ENCODE results near the gene IFT27. TPM values are rescaled to one million over a fixed set of nuclear protein-coding genes. Genes with fewer than 3 reads are reported as not detected.

Gene IFT27
- total and polyA plus RNA-seq, 8 donors: 11.7 to 23.8 (median 15.4) TPM

DNA sequence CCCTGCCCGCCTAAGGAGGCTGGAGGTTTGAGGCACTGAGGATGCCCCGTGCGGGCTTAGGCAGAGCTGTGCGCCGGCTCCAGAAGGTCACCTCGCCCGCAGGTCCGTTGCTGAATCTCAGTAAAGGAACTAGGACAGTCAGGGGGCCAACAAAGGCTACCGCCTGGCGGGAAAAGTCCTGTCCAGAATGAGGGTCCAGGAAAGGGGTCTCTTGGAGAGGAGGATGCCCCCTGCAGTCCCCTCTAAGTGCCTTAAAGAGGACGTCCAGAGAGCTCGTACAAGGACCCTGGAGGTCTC is 40.4 kb upstream of the IFT27 start:
- Histone ChIP-seq H3K9me3 (no peaks in the 10 kb centered on the region), H3K27ac (no peak overlapping the region), H3K4me3 (peak overlapping the region in 1 of 4 donors; percentile 29), H3K36me3 (no peaks in the 10 kb centered on the region), H3K4me1 (peaks cover 5 to 13% (median 7%) of the 10 kb centered on the region in 3 donors), H3K27me3 (peaks cover 0 to 22% (median 4%) of the 10 kb centered on the region in 4 donors)
- 4% methylated on average over 12 of the region's 12 CpGs for WGBS, 2 donors
- DNase-seq (no peak), FAIRE-seq (no peak), ATAC-seq (peak in 2 of 4 donors; percentile 40 to 52)
- intact Hi-C loops (cut with DNase I): no loop called here
- TF ChIP-seq, protein P1, sequence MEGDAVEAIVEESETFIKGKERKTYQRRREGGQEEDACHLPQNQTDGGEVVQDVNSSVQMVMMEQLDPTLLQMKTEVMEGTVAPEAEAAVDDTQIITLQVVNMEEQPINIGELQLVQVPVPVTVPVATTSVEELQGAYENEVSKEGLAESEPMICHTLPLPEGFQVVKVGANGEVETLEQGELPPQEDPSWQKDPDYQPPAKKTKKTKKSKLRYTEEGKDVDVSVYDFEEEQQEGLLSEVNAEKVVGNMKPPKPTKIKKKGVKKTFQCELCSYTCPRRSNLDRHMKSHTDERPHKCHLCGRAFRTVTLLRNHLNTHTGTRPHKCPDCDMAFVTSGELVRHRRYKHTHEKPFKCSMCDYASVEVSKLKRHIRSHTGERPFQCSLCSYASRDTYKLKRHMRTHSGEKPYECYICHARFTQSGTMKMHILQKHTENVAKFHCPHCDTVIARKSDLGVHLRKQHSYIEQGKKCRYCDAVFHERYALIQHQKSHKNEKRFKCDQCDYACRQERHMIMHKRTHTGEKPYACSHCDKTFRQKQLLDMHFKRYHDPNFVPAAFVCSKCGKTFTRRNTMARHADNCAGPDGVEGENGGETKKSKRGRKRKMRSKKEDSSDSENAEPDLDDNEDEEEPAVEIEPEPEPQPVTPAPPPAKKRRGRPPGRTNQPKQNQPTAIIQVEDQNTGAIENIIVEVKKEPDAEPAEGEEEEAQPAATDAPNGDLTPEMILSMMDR (IDR thresholded peaks at IDR 0.05): no peak

DNA sequence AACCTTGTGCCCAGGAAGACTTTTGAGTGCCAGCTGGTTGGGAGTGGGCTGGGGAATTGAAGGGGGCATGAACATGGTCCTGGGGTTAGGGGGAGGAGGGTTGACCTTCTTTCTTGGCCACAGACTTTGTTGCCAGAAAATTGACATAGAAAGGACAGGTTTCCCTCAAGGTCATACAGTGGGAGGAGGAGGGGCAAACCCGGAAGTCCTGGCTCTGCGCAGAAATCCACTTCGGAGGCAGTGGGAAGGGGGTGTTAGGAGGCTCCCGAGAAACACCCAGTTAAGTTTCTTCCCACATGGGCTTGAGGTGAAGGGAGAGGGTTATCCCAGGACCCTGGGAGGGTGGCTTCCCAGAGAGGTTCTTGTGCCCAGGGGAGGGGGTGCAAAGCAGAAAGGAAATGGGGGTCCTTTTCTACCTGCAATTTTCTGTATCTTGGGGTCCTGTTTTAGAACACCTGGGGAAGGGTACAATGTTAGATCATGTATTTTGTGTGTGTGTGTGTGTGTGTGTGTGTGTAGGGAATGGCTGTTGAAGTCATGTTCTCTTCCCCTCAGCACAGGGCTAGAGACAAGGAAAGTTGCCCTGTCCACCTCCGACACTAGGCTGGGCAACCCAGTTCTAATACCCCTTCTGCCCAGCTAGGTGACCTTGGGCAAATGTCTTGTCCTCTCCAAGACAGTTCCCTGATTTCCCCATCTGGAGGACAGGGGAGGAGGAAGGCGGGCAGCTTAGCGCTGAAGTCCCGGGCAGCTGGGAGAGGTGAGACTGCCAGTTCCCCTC is 39.8 kb upstream of the IFT27 start:
- Histone ChIP-seq H3K4me3 (no peak overlapping the region), H3K27ac (no peak overlapping the region), H3K36me3 (no peaks in the 10 kb centered on the region), H3K27me3 (peaks cover 0 to 22% (median 4%) of the 10 kb centered on the region in 4 donors), H3K4me1 (peaks cover 5 to 13% (median 7%) of the 10 kb centered on the region in 3 donors), H3K9me3 (no peaks in the 10 kb centered on the region)
- 9 to 14% methylated on average over 8 of the region's 8 CpGs for WGBS, 2 donors
- DNase-seq (no peak), FAIRE-seq (no peak), ATAC-seq (peak in 2 of 4 donors; percentile 56 to 60)
- TF ChIP-seq, protein P1 (IDR thresholded peaks at IDR 0.05): no peak
- intact Hi-C loops (cut with DNase I): no loop called here

DNA sequence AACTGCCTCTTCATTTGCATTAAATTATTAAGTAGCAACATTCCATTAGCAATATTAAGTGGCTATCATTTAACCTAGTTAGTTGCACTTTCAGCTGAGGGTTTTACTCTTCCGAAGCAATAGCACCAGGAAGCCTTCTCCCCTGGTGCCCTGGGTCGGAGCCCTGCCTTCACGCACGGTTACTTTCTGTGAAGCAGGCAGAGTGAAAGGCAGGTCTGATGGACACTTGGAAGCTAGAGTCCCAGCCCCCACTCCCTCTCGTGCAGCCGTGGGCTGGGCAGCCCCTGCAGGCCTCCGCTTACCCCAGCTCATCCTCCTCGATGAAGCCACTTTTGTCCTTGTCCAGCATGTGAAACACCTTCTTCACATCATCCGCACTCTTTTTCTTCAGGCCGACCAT is 38.9 kb upstream of the IFT27 start:
- TF ChIP-seq, protein P1 (IDR thresholded peaks at IDR 0.05): no peak
- H3K27ac ChIP-seq: no peak overlapping the region
- intact Hi-C loops (cut with DNase I): no loop called here
- no peaks in the 10 kb centered on the region for H3K36me3 ChIP-seq
- ATAC-seq (no peak), DNase-seq (no peak), FAIRE-seq (no peak)
- no peak overlapping the region for H3K4me3 ChIP-seq
- no peaks in the 10 kb centered on the region for H3K9me3 ChIP-seq
- peaks cover 0 to 21% (median 4%) of the 10 kb centered on the region in 4 donors for H3K27me3 ChIP-seq
- 59 to 66% methylated on average over 10 of the region's 10 CpGs for WGBS, 2 donors
- H3K4me1 ChIP-seq: peaks cover 5 to 13% (median 7%) of the 10 kb centered on the region in 3 donors

DNA sequence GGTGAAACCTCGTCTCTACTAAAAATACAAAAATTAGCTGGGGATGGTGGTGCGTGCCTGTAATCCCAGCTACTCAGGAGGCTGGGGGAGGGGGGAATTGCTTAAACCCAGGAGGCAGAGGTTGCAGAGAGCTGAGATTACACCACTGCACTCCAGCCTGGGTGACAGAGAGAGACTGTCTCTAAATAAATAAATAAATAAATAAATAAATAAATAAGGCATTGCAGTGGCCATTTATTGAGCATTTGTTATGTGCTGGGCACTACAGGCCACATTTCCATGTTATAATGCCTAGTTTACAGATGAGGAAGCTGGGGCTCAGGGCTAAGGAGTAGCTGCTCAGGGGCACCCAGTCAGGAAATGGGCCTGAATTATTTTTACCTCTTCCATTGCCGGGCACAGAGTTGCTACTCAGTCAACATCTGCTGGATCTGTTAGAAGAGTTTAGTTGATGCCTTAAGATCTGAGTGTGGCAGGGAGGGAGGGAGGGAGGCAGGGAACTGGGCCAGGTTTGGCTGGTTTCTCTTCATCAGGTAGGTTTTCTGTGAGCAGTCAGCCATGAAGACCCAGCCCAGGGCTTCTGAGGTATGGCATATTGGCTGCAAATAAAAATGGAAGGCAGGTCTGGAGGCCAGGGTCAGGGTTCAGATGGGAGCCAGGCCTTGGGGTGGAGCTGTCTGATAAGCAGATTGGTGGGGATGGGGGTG is 35.3 kb upstream of the IFT27 start:
- Histone ChIP-seq H3K36me3 (no peaks in the 10 kb centered on the region), H3K4me1 (peaks cover 0 to 2% (median under 1%) of the 10 kb centered on the region in 3 donors), H3K27ac (no peak overlapping the region), H3K27me3 (peaks cover 0 to 2% (median under 1%) of the 10 kb centered on the region in 4 donors), H3K9me3 (no peaks in the 10 kb centered on the region), H3K4me3 (no peak overlapping the region)
- intact Hi-C loops (cut with DNase I): no loop called here
- TF ChIP-seq, protein P1 (IDR thresholded peaks at IDR 0.05): no peak
- 77 to 89% methylated on average over 3 of the region's 3 CpGs for WGBS, 2 donors
- no peak for ATAC-seq
- no peak for DNase-seq
- no peak for FAIRE-seq

DNA sequence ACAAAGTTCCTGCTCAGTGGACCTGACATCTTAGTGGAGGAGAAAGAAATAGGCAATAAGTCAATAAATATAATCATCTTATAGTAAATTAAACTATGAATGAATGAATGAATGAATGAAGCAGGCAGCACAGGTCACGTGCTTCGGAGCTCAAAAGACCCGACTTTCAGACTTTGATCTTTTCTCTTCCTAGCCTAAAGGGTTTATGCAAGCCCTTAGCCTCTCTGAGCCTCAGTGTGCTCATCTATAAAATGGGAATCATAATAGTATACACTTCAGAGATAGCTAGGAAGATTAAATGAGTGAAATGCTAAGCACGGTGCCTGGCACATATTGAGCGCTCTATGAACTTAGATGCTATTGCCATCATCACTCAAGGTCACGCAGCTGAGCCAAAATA is 33.4 kb upstream of the IFT27 start:
- ATAC-seq (no peak), FAIRE-seq (no peak), DNase-seq (no peak)
- no peaks in the 10 kb centered on the region for H3K4me1 ChIP-seq
- H3K27me3 ChIP-seq: no peaks in the 10 kb centered on the region
- H3K9me3 ChIP-seq: no peaks in the 10 kb centered on the region
- intact Hi-C loops (cut with DNase I): no loop called here
- H3K27ac ChIP-seq: no peak overlapping the region
- no peak overlapping the region for H3K4me3 ChIP-seq
- WGBS, 2 donors: 83 to 85% methylated on average over 6 of the region's 6 CpGs
- TF ChIP-seq, protein P1 (IDR thresholded peaks at IDR 0.05): no peak
- H3K36me3 ChIP-seq: no peaks in the 10 kb centered on the region

Data from pancreas (tissue), 10 donors.